ENCODE data around the gene LTO1.

GRCh38 chr11:69637198-69637940 lies 37.8 kb downstream of the LTO1 start:
- TF ChIP-seq POLR2A (IDR thresholded peaks at IDR 0.05; ENCODE audit: low read length) (no peak), GATA1 (IDR thresholded peaks at IDR 0.05; ENCODE audit: low read depth, low read length) (no peak)

Data from erythroblast (primary cell).